Immature natural killer cell (primary cell): Measurements from ENCODE around the gene STOM. TPM values are rescaled to one million over a fixed set of nuclear protein-coding genes. Genes with fewer than 3 reads are reported as not detected.

Experiments used
- DNase-seq, 3 donors: peaks; one replicate each; pipeline ENCODE4 v3.0.0; 2022; ENCODE audit warnings: mixed read lengths in 1 of 3
- H3K27ac Mint-ChIP-seq, 6 donors: one replicate each; pipeline ENCODE4 v1.8.0; 2020; ENCODE audit warnings: mixed read lengths in 6 of 6, mild to moderate bottlenecking in 5 of 6, inconsistent platforms in 4 of 6, moderate library complexity in 3 of 6
- H3K27me3 Mint-ChIP-seq, 3 donors: one replicate each; pipeline ENCODE4 v1.8.0; 2020 to 2021; ENCODE audit warnings: low read depth in 3 of 3, mild to moderate bottlenecking in 3 of 3, mixed read lengths in 3 of 3, moderate library complexity in 3 of 3, inconsistent platforms in 1 of 3
- H3K36me3 Mint-ChIP-seq, 3 donors: one replicate each; pipeline ENCODE4 v1.8.0; 2020; ENCODE audit warnings: mixed read lengths in 3 of 3, inconsistent platforms in 2 of 3, mild to moderate bottlenecking in 2 of 3
- H3K4me1 Mint-ChIP-seq, 2 donors: one replicate each; pipeline ENCODE4 v1.8.0; 2020; ENCODE audit warnings: inconsistent platforms in 2 of 2, mild to moderate bottlenecking in 2 of 2, mixed read lengths in 2 of 2, moderate library complexity in 1 of 2
- H3K4me3 Mint-ChIP-seq, 5 donors: one replicate each; pipeline ENCODE4 v1.8.0; 2020; ENCODE audit warnings: mild to moderate bottlenecking in 5 of 5, mixed read lengths in 5 of 5, inconsistent platforms in 3 of 5, moderate library complexity in 3 of 5
- H3K9me3 Mint-ChIP-seq, 6 donors: one replicate each; pipeline ENCODE4 v1.8.0; 2020; ENCODE audit warnings: mild to moderate bottlenecking in 6 of 6, mixed read lengths in 6 of 6, inconsistent platforms in 4 of 6, moderate library complexity in 3 of 6
- polyA plus RNA-seq, 3 donors: library from polyadenylated mRNA; unstranded; fragments of 300-500 nt; fragmentation: Illumina TruSeq; gene quantifications; one replicate each; pipeline ENCODE4 v1.2.3, GENCODE V29; 2021

The STOM gene
- polyA plus RNA-seq, 3 donors from 2014 or later = 472 to 632 (median 495) TPM

DNA sequence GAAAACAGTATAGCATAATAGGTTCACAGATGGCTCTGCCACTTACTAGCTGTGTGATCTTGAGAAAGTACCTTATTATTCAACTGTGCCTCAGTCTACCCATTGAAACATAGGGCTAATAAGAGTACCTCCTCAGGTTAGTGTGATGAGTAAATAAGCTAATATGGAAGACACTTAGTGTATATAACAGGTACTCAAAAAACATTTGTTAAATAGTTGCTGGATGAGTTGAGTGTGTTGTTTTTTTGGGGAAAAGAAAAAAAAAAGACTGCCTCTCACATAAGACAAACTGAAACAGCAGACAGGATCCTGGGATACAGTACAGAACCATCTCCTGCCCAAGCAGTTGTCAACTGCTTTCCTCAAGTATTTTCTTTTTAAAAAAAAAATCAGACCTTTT lies 5.2 kb downstream of the STOM start:
- Mint-ChIP-seq H3K27ac (peak overlapping the region; percentile 23 to 72 (median 48)), H3K36me3 (peaks cover 0 to 18% (median 4%) of the 10 kb centered on the region in 3 donors), H3K4me1 (peaks cover 82 to 85% of the 10 kb centered on the region in 2 donors), H3K9me3 (no peaks in the 10 kb centered on the region), H3K4me3 (peak overlapping the region; percentile 8 to 99 (median 44)), H3K27me3 (peaks cover 14% of the 10 kb centered on the region in 3 donors)
- DNase-seq = no peak

DNA sequence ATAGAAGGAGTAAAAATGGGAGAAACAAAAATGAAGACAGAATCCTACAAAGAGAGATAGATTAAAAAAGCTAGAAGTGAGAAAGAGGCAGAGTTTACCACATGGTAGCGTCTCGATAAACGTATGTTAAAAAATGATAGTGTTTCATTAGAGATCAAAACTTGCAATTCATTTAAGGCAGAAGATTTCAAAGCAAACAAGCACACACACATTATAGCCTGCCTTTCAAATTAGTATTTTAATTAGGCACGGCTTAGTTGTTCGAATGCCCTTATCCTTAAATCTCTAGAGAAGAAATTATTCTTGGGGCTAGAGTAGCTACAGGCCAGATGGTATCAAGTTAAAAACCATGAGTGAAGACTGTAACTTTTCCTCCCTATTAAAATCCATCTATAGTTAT lies 6.0 kb downstream of the STOM start:
- Mint-ChIP-seq H3K27ac (peak overlapping the region; percentile 23 to 72 (median 48)), H3K4me3 (peak overlapping the region; percentile 49 to 68 (median 56)), H3K27me3 (peaks cover 8 to 11% (median 9%) of the 10 kb centered on the region in 3 donors), H3K4me1 (peaks cover 90 to 93% of the 10 kb centered on the region in 2 donors), H3K36me3 (peaks cover 0 to 18% (median 4%) of the 10 kb centered on the region in 3 donors), H3K9me3 (no peaks in the 10 kb centered on the region)
- DNase-seq = no peak

DNA sequence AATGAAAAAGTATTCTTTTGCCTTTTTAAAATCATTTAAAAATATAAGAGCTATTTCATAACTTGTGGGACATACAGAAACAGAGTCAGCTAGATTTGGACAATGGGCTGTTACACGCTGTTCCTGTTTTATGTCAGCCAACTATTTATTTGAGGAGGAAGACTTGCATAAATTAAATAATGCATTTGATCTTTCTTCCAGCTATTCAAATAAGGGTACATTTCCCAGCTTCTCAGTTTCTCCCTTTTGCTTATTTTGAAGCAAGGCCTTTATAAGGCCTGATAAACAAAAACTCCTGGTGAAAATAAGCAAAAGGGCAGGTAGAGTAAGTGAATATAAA lies 6.5 kb downstream of the STOM start:
- peaks cover 4 to 7% (median 5%) of the 10 kb centered on the region in 3 donors for H3K27me3 Mint-ChIP-seq
- peak overlapping the region; percentile 23 to 72 (median 48) for H3K27ac Mint-ChIP-seq
- no peak for DNase-seq
- peak overlapping the region; percentile 49 to 68 (median 56) for H3K4me3 Mint-ChIP-seq
- peaks cover 0 to 18% (median 4%) of the 10 kb centered on the region in 3 donors for H3K36me3 Mint-ChIP-seq
- H3K4me1 Mint-ChIP-seq = peaks cover 91 to 98% of the 10 kb centered on the region in 2 donors
- H3K9me3 Mint-ChIP-seq = no peaks in the 10 kb centered on the region

DNA sequence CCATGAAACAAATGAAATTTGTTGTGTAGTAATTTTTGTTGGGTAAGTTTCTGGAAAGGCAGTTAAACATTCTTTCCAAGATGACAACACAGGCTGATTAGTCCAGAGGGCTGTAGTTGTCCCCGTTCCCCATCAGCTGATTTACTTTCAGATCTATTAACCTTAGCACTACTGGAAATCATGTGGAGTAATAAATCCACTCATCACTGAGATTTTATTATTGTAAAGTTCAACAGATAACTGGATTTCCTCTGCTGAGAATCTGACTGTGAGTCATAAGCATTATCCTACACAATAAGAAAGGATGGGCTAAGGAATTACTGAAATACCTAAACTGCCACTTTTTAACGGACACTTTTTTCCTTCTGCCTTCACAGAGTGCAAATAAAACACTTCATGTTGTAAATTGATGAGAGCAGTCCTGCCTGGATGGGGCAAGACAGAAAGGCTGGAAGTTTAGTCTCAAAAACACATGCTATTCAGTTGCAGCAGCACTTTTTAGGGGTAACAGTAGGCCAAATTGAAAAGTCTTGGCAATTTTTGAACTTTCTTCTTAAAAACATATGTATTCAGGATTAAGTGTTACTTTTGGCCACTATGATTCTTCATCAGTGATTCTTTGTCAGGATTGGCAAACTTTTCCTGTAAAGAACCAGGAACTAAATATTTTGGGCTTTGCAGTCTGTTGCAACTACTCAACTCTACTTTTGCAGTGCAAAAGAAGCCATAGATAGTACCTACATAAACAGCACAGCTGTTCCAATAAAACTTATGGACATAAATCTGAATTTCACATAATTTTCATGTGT lies 7.0 kb downstream of the STOM start:
- Mint-ChIP-seq H3K27me3 (peaks cover 0 to 5% (median 0%) of the 10 kb centered on the region in 3 donors), H3K4me3 (peak overlapping the region; percentile 42 to 75 (median 58)), H3K36me3 (peaks cover 0 to 18% (median 4%) of the 10 kb centered on the region in 3 donors), H3K4me1 (peaks cover 93 to 99% of the 10 kb centered on the region in 2 donors), H3K9me3 (no peaks in the 10 kb centered on the region), H3K27ac (peak overlapping the region in 5 of 6 donors; percentile 56 to 87 (median 67))
- DNase-seq = no peak

DNA sequence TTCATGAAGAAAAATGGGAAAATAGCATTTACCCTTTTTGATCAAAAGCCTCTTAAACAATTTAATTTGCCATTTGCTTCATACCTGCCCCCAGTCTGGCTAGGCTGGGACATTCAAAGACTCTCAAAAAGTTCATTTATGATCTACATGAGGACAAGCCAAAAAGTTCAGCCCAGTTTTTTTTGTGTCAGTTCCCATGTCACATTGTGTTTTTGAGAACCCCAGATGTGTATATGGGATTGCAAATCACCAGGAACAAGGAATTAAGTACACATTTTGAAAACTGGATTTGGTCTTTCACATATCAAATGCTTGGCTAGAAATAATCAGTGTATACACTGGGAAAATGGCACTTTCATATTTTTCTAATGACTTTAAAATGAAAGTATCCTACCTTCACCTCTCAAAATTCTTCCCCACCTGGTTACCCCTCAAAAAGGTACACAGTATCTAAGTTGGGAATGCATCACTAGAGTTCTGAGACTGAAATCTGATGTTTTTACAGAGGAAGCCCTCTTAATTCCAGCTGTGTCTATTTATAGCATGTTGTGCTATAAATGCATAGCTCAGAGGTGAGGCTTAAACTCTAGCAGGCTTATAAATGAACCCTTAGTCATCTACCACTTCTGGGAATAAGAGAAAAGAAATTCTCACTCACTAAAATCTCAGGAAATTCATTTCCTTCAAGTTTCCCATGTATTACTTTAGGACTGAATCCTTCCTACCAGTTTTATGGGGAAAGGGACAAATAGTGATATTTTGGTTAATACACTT lies 9.3 kb downstream of the STOM start:
- no peak for DNase-seq
- peaks cover 0 to 2% (median 0%) of the 10 kb centered on the region in 3 donors for H3K27me3 Mint-ChIP-seq
- H3K9me3 Mint-ChIP-seq = no peaks in the 10 kb centered on the region
- H3K4me1 Mint-ChIP-seq = peaks cover 91 to 99% of the 10 kb centered on the region in 2 donors
- H3K27ac Mint-ChIP-seq = peak overlapping the region; percentile 63 to 94 (median 77)
- peak overlapping the region in 3 of 5 donors; percentile 6 to 52 (median 34) for H3K4me3 Mint-ChIP-seq
- H3K36me3 Mint-ChIP-seq = peaks cover 3 to 15% (median 11%) of the 10 kb centered on the region in 3 donors

DNA sequence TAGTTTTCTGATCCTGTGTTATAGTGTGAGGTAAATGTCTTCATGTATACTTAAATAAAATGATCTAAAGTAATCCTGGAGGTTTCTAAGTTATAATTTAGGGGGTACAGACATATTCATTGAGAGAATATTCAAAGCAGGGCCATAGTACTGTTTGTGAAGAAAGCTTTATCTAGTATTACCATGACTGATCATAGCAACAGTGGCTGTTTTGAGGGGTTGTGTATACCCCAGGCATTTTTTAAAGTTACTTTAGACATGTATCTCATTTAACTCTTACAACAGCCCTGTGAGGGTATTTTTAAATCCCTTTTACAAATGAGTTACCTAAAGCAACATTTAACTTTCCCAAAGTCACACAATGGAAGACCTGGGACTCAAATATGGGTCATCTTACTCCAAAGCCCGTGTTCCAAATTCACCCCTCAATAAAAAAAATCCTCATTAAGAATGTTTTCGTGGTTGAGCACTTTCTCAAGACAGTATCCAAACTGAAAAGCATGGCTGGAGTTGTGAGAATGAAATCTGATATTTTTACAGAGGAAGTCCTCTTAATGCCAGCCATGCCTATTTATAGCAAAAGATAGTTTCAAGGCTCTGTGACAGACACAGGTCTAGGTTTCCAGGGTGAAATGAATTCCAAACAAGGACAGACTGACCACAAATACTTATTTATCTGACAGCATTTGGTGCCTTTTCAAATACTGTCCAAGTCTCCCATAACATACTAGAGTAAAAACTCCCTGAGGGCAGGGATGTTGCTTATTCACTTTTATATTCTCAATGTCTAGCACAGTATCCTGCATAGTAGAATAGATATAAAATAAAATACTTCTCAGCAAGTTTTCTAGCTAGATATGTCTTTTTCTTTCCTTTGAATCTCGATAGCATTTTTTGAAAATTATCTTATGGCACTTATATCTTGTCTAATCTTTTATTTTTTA lies 10.4 kb downstream of the STOM start:
- peaks cover 0 to 2% (median 0%) of the 10 kb centered on the region in 3 donors for H3K27me3 Mint-ChIP-seq

DNA sequence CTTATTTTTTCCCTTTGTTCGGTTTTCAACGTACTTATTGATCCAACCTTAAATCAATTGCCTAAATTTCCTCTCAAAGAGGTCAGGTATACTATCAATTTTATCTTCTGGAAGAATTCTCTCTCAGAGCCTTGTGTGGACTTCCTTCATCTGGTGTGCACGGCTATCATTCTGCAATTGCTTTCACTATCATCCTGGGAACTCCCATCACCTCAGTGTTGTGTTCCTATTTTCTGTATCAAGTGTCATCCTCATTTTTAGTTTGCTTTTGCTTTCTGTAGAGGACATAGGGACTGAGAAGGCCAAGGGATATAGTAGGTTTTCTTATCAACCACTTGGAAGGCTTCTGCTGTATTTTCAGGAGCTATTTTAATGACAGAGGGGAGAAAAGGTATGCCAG lies 11.3 kb downstream of the STOM start:
- Mint-ChIP-seq H3K4me1 (peaks cover 88 to 98% of the 10 kb centered on the region in 2 donors), H3K36me3 (peaks cover 5 to 18% (median 17%) of the 10 kb centered on the region in 3 donors), H3K9me3 (no peaks in the 10 kb centered on the region), H3K27me3 (peaks cover 0 to 5% (median 3%) of the 10 kb centered on the region in 3 donors), H3K27ac (peak overlapping the region; percentile 85 to 94 (median 88)), H3K4me3 (peak overlapping the region; percentile 61 to 78 (median 72))
- peak in 1 of 3 donors; percentile 32 for DNase-seq

More for the DNA sequence above, 10.4 kb downstream of the STOM start:
- Mint-ChIP-seq H3K4me1 (peaks cover 88 to 98% of the 10 kb centered on the region in 2 donors), H3K36me3 (peaks cover 4 to 14% (median 12%) of the 10 kb centered on the region in 3 donors), H3K4me3 (peak overlapping the region; percentile 61 to 78 (median 72)), H3K9me3 (no peaks in the 10 kb centered on the region), H3K27ac (peak overlapping the region; percentile 85 to 94 (median 88))
- DNase-seq = no peak

DNA sequence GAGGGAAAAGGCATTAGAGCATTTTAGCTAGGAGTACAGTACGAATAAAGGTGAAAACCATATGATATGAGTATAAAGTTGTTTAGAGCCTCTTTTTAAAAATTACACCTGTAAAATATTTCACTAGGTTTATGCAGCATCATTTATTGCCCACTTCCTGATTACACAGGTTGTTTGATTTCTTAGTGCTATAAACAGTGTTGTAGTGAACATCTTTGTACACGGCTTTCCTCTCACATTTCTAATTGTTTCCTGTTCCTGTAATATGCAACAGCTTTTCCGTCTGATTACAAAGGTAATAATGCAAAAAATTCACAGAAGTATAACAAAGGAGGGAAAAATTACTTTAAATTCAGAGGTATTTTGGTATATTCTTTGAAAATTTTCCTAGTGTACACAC lies 13.0 kb downstream of the STOM start:
- DNase-seq = peak in 2 of 3 donors; percentile 32 to 33

DNA sequence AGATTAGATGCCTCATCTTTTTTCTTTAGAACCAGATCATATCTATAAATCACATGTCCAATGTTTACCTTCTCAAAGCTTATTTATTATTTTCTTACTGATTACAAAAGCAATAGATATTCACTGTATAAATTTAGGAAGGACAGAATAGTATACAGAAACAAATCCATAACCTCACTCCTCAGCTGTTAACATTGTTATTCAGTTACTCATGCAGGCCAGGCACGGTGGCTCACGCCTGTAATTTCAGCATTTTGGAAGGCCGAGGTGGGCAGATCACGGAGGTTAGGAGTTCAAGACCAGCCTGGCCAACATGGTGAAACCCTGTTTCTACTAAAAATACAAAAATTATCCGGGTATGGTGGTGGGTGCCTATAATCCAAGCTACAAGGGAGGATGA lies 15.3 kb downstream of the STOM start:
- Mint-ChIP-seq H3K9me3 (no peaks in the 10 kb centered on the region), H3K27ac (peak overlapping the region; percentile 73 to 95 (median 88)), H3K36me3 (peaks cover 27 to 43% (median 34%) of the 10 kb centered on the region in 3 donors), H3K4me3 (peak overlapping the region; percentile 30 to 82 (median 45)), H3K4me1 (peaks cover 90 to 99% of the 10 kb centered on the region in 2 donors), H3K27me3 (peaks cover 2 to 9% (median 8%) of the 10 kb centered on the region in 3 donors)
- DNase-seq = no peak

More for the DNA sequence above, 13.0 kb downstream of the STOM start:
- Mint-ChIP-seq H3K9me3 (no peaks in the 10 kb centered on the region), H3K4me3 (peak overlapping the region; percentile 74 to 81 (median 79)), H3K36me3 (peaks cover 14 to 28% (median 25%) of the 10 kb centered on the region in 3 donors), H3K27me3 (peaks cover 2 to 9% (median 8%) of the 10 kb centered on the region in 3 donors), H3K27ac (peak overlapping the region; percentile 85 to 95 (median 92)), H3K4me1 (peaks cover 91 to 98% of the 10 kb centered on the region in 2 donors)

DNA sequence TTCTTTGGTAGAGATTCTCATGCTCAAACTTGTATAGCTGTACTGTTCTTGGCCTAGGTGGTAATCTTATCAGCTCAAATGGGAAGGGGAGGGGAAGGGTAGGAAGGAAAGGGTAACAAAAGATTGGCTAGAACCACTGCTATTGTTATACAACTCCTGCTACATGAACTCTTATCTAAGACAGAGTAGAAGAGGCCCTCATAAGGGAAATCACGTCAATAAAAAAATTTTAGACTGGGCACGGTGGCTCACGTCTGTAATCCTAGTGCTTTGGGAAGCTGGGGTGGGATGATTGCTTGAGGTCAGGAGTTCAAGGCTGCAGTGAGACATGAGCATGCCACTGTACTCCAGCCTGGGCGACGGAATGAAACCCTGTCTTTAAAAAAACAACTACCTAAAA lies 15.9 kb downstream of the STOM start:
- H3K9me3 Mint-ChIP-seq = no peaks in the 10 kb centered on the region
- H3K4me3 Mint-ChIP-seq = peak overlapping the region; percentile 67 to 87 (median 82)
- peaks cover 31 to 48% (median 38%) of the 10 kb centered on the region in 3 donors for H3K36me3 Mint-ChIP-seq
- no peak for DNase-seq
- peaks cover 2 to 9% (median 8%) of the 10 kb centered on the region in 3 donors for H3K27me3 Mint-ChIP-seq
- H3K27ac Mint-ChIP-seq = peak overlapping the region; percentile 73 to 95 (median 90)
- peaks cover 89 to 99% of the 10 kb centered on the region in 2 donors for H3K4me1 Mint-ChIP-seq

DNA sequence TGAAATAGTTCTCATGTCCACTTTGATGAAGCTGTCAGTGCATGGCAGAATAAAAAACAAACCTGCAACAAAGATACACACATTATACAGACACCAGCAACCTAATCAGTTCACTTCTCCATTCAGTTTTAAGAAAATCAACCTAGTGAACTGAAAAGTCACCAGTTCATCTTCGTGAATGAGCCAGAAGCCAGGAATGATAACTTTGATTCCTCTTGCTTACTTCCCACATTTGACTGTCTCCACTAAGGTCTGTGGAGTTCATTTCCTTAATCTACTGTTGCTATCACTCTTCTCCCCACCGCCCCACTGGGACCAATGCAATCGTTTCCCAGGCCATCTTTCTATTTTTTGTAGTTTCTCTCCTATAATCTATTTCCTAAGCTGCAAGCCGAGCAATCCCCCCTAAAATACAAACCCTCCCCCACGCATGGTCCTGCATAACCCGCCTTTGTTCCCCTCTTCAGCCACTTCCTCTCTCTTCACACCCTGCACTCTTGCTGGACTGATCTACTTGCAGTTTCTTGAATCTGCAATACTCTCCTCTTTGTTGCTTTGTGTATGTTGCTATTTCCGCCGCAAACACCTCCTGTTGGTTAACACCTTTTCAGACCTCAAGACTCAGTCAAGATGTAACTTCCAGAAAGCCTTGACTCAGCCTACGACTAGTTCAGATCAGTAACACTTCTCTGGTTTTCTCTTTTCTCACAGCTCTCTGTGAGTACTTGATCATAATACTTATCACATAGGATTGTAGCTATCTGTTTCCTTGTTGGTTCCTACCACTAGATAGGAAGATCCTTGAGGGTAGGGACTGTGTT lies 16.6 kb downstream of the STOM start:
- Mint-ChIP-seq H3K9me3 (no peaks in the 10 kb centered on the region), H3K27ac (peak overlapping the region; percentile 73 to 95 (median 90)), H3K4me3 (peak overlapping the region; percentile 67 to 87 (median 82)), H3K27me3 (peaks cover 2 to 9% (median 8%) of the 10 kb centered on the region in 3 donors), H3K4me1 (peaks cover 83 to 99% of the 10 kb centered on the region in 2 donors), H3K36me3 (peaks cover 37 to 55% (median 38%) of the 10 kb centered on the region in 3 donors)
- DNase-seq = peak; percentile 90 to 91 (median 91)
